GM12873 (cell line): ENCODE measurements around the gene DYRK4.

Source experiments
- TF ChIP-seq, protein P1 (sequence below): IDR thresholded peaks from 2 replicates; pipeline ENCODE4 v1.5.1; 2012; ENCODE audit warnings: low read depth, mild to moderate bottlenecking, moderate library complexity, low read length, control low read depth; ENCODE audit not compliant: insufficient read depth; ENCODE audit errors: missing control alignments

The DYRK4 gene

DNA sequence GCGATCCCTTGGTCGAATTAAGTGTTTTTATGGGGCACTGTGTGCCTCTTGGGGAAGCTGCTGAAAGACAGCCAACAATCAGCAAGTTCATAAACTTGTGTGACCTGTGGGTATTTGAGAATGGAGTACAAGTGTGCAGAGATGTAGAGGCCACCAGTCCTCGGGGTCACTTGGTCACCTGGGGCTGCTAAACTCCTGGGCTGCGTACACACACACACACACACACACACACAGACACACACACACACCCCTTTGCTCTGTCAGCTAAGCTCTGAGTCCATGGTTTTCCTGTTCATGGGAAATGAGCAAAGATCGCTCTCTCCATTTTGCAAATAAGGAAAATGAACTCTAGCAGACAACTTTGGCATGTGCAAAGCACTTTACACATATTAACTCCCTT is 24.5 kb downstream of the DYRK4 start:
- TF ChIP-seq, protein P1, sequence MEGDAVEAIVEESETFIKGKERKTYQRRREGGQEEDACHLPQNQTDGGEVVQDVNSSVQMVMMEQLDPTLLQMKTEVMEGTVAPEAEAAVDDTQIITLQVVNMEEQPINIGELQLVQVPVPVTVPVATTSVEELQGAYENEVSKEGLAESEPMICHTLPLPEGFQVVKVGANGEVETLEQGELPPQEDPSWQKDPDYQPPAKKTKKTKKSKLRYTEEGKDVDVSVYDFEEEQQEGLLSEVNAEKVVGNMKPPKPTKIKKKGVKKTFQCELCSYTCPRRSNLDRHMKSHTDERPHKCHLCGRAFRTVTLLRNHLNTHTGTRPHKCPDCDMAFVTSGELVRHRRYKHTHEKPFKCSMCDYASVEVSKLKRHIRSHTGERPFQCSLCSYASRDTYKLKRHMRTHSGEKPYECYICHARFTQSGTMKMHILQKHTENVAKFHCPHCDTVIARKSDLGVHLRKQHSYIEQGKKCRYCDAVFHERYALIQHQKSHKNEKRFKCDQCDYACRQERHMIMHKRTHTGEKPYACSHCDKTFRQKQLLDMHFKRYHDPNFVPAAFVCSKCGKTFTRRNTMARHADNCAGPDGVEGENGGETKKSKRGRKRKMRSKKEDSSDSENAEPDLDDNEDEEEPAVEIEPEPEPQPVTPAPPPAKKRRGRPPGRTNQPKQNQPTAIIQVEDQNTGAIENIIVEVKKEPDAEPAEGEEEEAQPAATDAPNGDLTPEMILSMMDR, result no peak

DNA sequence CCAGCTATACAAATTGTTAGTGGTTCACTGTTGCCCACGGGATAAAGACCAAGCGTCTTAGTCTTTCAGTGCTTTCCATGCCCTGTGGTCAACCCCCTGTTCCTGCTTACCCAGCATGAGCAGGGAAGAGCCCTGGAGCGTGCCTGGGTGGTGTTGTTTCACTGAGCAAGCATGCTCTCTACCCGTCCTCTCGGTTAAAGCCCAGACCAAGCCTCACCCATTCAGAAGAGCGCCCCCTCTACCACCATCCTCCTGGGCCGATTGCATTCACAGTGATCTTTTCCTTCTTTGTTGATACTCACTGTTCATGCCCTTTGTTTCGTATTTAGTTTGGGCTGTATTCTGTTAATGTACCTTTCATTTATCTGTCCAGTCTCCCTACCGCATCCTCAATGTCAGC is 25.1 kb downstream of the DYRK4 start:
- TF ChIP-seq, protein P1, result no peak

DNA sequence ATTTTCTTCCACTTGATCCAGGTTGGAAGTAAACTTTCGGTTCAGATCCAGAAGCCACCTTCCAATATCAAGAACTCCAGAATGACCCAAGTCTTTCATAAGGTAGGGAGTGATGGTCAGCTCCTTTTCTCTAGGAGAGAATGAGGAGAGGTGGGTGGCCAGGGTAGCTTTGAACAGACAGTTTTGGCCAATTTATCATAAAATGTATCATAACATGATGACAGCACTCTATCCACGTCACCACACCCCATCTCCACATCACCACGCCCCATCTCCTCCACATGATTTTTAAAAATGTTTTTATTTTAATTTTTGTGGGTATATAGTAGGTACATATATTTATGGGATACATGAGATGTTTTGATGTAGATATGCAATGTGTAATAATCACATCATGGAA is 26.9 kb downstream of the DYRK4 start:
- TF ChIP-seq, protein P1, result no peak

DNA sequence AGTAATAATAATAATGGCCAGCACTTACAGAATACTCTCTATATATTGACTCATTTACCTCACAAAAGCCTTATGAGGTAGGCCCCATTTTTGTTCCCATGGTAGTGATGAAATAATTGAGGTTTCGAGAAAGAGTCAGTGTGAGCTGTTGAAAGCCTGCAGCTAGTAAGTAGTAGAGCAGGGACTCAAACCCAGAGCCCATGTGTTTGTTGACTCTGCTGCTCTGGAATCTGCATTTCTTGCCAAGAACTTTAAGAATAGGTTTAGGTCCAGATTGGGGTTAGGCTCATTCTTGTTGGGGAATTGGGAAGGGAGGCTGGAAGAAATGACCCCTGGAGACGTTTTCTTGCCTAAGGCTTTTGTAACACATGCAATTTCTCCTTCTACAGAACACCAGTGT is 27.9 kb downstream of the DYRK4 start:
- TF ChIP-seq, protein P1, result no peak

DNA sequence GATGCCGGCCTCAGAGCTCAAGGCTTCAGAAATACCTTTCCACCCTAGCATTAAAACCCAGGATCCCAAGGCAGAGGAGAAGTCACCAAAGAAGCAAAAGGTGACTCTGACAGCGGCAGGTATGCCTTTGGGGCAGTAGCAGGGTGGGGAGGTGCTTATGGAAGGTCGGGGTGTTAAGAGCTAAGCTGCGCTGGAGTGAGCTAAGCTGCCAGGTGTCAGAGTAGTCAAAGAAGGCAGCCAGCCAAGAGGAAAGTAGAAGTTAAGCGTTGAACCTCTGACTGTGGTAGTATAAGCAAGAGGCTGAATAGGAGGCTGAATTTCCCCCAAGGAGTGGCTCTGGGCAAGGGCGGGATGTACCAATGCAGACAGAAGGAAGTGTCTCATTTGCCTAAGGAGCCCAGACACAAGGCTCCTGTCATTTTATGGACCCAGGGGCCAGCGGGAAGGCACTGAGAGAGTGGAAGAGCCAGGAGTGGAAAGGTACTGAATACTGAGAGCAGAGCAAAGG is 29.2 kb downstream of the DYRK4 start:
- TF ChIP-seq, protein P1, result no peak

DNA sequence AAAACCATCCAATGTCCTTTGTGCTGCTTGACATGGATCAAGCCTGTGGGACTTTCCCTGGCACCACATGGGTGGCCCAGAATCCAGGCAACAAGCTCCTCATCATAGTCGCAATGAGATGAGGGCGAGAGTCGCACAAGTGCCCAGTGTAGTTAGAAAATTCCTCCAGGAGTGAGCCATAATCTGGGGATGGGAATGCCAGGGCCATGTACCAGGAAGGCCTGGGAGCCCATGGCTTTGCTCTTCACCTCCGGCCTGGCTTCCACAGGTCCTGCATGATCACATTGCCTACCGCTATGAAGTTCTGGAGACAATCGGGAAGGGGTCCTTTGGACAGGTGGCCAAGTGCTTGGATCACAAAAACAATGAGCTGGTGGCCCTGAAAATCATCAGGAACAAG is 33.9 kb downstream of the DYRK4 start:
- TF ChIP-seq, protein P1, result no peak

DNA sequence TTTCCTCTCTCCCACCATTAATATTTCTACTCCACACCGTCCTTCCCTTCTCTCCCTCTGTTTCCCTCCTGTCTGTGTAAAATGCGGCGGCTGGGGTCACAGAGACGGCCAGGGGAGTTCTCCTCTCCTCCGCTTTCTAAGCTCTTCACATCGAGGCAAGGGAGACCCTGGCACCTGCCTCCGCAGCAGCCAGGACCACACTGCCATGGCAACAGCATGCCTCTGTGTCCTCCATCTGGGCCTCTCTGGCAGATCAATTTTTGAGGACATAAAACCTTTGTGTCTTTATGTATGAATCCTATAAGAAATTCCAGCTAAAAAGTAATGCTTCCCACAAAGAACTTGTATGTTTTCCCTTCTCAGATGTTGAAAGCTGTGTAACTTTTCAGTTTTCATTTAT is 41.4 kb downstream of the DYRK4 start:
- TF ChIP-seq, protein P1, result no peak
